Epithelial cell of esophagus (primary cell): ENCODE results near the gene ALDH2.

Experiments
- DNase-seq: peaks from one replicate; pipeline ENCODE4 v3.0.0; 2010; ENCODE audit warnings: low read depth
- H3K4me3 ChIP-seq: 2 replicates; pipeline ENCODE4 v1.5.1; 2011; ENCODE audit warnings: mild to moderate bottlenecking, low read length, control low read depth
- TF ChIP-seq, protein P1 (sequence below): IDR thresholded peaks from 2 replicates; pipeline ENCODE4 v1.5.1; 2011; ENCODE audit warnings: low read depth, mild to moderate bottlenecking, low read length, control low read depth, inconsistent platforms; ENCODE audit not compliant: insufficient read depth; ENCODE audit errors: missing control alignments

The ALDH2 gene

GRCh38 chr12:111749391-111749790 is 17.3 kb upstream of the ALDH2 start:
- H3K4me3 ChIP-seq, result no peak overlapping the region
- TF ChIP-seq, protein P1, sequence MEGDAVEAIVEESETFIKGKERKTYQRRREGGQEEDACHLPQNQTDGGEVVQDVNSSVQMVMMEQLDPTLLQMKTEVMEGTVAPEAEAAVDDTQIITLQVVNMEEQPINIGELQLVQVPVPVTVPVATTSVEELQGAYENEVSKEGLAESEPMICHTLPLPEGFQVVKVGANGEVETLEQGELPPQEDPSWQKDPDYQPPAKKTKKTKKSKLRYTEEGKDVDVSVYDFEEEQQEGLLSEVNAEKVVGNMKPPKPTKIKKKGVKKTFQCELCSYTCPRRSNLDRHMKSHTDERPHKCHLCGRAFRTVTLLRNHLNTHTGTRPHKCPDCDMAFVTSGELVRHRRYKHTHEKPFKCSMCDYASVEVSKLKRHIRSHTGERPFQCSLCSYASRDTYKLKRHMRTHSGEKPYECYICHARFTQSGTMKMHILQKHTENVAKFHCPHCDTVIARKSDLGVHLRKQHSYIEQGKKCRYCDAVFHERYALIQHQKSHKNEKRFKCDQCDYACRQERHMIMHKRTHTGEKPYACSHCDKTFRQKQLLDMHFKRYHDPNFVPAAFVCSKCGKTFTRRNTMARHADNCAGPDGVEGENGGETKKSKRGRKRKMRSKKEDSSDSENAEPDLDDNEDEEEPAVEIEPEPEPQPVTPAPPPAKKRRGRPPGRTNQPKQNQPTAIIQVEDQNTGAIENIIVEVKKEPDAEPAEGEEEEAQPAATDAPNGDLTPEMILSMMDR, result no peak
- DNase-seq, result no peak

DNA sequence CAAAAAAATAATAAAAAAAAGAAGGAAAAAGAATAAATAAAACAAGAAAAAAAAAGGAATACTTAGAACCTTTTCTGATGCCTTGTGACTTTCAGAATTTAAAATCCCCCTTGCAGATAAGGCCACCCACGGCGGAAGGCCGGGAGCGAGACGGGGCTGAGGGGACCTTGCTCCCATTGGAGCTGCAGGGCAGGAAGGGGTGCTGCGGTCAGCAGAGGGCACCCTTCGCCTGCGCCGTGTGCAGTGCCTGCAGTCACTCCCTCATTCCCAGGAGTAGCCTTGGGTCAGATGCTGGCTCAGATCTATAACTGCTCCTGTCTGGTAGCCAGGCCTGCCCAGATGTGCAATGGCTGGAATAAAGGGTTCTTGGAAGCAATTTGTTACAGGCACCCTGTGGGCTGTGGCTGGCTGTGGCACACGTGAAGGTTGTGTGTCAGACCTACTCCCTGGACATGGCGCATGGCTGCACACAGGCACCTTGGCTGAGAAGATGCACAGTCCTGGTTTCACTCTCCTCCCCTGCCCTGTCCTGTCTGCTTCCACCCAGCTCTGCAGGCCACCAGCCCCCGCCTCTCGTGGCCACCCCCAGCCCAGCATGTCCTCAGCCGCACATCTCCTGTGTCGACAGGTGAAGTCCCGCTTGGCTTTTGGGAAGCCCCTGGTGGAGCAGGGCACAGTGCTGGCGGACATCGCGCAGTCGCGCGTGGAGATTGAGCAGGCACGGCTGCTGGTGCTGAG is 13.4 kb upstream of the ALDH2 start:
- H3K4me3 ChIP-seq, result no peak overlapping the region
- TF ChIP-seq, protein P1, result peak; percentile 79
- peak; percentile 66 for DNase-seq

- TF ChIP-seq, protein P1, result no peak
- no peak for DNase-seq
- H3K4me3 ChIP-seq, result no peak overlapping the region
These were observed 12.1 kb upstream of the ALDH2 start for GRCh38 chr12:111754671-111755070.

- TF ChIP-seq, protein P1, result no peak
- no peak for DNase-seq
- H3K4me3 ChIP-seq, result no peak overlapping the region
These were observed 10.5 kb upstream of the ALDH2 start for GRCh38 chr12:111756196-111756595.

DNA sequence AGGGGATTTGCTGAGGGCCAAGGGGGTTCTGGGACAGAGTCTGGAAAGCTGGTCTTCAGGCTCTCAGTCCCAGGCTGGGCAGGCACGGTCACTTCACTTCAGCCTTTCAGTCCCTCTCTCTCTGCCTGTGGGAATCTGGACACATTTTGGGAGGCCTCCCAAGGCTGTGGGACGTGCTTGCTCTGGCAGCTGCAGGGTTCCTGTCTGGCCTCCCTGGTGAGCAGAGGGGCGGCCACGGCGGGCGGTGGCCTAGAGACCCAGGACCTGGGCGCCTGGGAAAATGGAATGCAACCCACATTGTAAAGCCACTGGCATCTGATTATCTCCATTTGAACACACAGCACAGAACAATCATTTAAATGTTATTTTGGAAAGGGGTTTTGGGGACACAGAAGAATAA is 10.1 kb upstream of the ALDH2 start:
- DNase-seq, result no peak
- TF ChIP-seq, protein P1, result no peak
- no peak overlapping the region for H3K4me3 ChIP-seq

- DNase-seq, result no peak
- TF ChIP-seq, protein P1, result no peak
- no peak overlapping the region for H3K4me3 ChIP-seq
These were observed 9.2 kb upstream of the ALDH2 start for GRCh38 chr12:111757361-111758119.
